Gastrocnemius medialis (tissue), 4 donors: ENCODE measurements around the gene IRX6. TPM values are rescaled to one million over a fixed set of nuclear protein-coding genes. Genes with fewer than 3 reads are reported as not detected.

Experiments
- ATAC-seq, 2 donors: fragments of 150-250 bp; one replicate each; pipeline ENCODE4 v1.9.1; 2016
- DNase-seq, 2 donors: peaks; one replicate each; pipeline ENCODE4 v3.0.0-alpha.2; 2019
- H3K27ac ChIP-seq, 4 donors: fragments of 200-600 bp; sonication (generic); 1 replicate in 1 of 4; 2 replicates in 3 of 4; pipeline ENCODE4 v1.5.1; 2016 to 2018; ENCODE audit warnings: mild to moderate bottlenecking in 2 of 4, moderate library complexity in 1 of 4
- H3K27me3 ChIP-seq, 3 donors: fragments of 200-600 bp; sonication (generic) in 2 of 3; 1 replicate in 1 of 3; 2 replicates in 2 of 3; pipeline versions ENCODE4 v1.5.1 to v1.6.0; 2016 to 2019; ENCODE audit warnings: mild to moderate bottlenecking in 1 of 3, moderate library complexity in 1 of 3
- H3K36me3 ChIP-seq, 2 donors: fragments of 200-600 bp; sonication (generic) in 1 of 2; one replicate each; pipeline ENCODE4 v1.5.1; 2017 to 2018
- H3K4me1 ChIP-seq, 2 donors: fragments of 200-600 bp; sonication (generic) in 1 of 2; one replicate each; pipeline ENCODE4 v1.5.1; 2016 to 2017; ENCODE audit warnings: mild to moderate bottlenecking in 2 of 2
- H3K4me3 ChIP-seq, 4 donors: fragments of 200-600 bp; sonication (generic) in 3 of 4; 1 replicate in 1 of 4; 2 replicates in 3 of 4; pipeline ENCODE4 v1.5.1; 2016 to 2019; ENCODE audit warnings: mild to moderate bottlenecking in 2 of 4
- H3K9me3 ChIP-seq, 3 donors: fragments of 200-600 bp; sonication (generic) in 2 of 3; 1 replicate in 1 of 3; 2 replicates in 2 of 3; pipeline ENCODE4 v1.5.1; 2016 to 2019
- CTCF ChIP-seq, 5 experiments: fragments of 450-650 bp in 3 of 5; fragments of 200-600 bp in 2 of 5; sonication (generic) in 2 of 5; IDR thresholded peaks in 4 of 5; conservative IDR thresholded peaks in 1 of 5; 1 replicate in 4 of 5; 2 replicates in 1 of 5; pipeline ENCODE4 v1.5.1; 2016 to 2019; ENCODE audit warnings: antibody characterized with exemption in 5 of 5, mild to moderate bottlenecking in 3 of 5, moderate library complexity in 3 of 5
- POLR2A ChIP-seq, 2 donors: fragments of 450-650 bp; IDR thresholded peaks; one replicate each; pipeline ENCODE4 v1.6.1; 2017; ENCODE audit warnings: antibody characterized with exemption in 2 of 2, mild to moderate bottlenecking in 2 of 2, moderate library complexity in 2 of 2
- in situ Hi-C, 4 donors: fragments of 200-750 bp; cut with MboI; loops; one replicate each; pipeline versions ENCODE4 v1.15.0 to v1.8.0; 2017; ENCODE audit warnings: low sequenced_read_pairs in 4 of 4
- intact Hi-C: fragments of 100-400 bp; cut with DNase I; formaldehyde crosslinking; loops from one replicate; pipeline ENCODE4 v1.15.1; 2023; ENCODE audit warnings: low total_unique reads
- total RNA-seq, 4 donors: library from RNA; depleted of rRNA; stranded (reverse); fragments of >200 nt; gene quantifications; one replicate each; pipeline versions ENCODE4 v1.1.0 to v1.2.3, GENCODE V29; 2016

The IRX6 gene
- total RNA-seq, 4 donors from 2014 or later: 0.39 to 3.8 (median 1.4) TPM

GRCh38 chr16:55277536-55277935 lies 46.5 kb upstream of the IRX6 start:
- Histone ChIP-seq H3K4me3 (no peak overlapping the region), H3K27me3 (no peaks in the 10 kb centered on the region), H3K27ac (no peak overlapping the region), H3K9me3 (no peaks in the 10 kb centered on the region), H3K36me3 (no peaks in the 10 kb centered on the region), H3K4me1 (peaks cover 0 to 1% of the 10 kb centered on the region in 2 donors)
- no peak for TF ChIP-seq POLR2A (IDR thresholded peaks at IDR 0.05)
- in situ Hi-C loops (no loop called here), intact Hi-C loops (no loop called here)
- no peak for ATAC-seq
- DNase-seq: no peak

GRCh38 chr16:55279598-55279997 lies 44.4 kb upstream of the IRX6 start:
- Histone ChIP-seq H3K27me3 (no peaks in the 10 kb centered on the region), H3K27ac (no peak overlapping the region), H3K4me3 (no peak overlapping the region), H3K4me1 (no peaks in the 10 kb centered on the region), H3K36me3 (no peaks in the 10 kb centered on the region), H3K9me3 (no peaks in the 10 kb centered on the region)
- intact Hi-C loops: no loop called here
- ATAC-seq (no peak), DNase-seq (no peak)
- TF ChIP-seq POLR2A (IDR thresholded peaks at IDR 0.05) (no peak), CTCF (IDR thresholded peaks at IDR 0.05 in 4 of 5, conservative IDR thresholded peaks at IDR 0.05 in 1 of 5) (no peak)
- in situ Hi-C loops: no loop called here

GRCh38 chr16:55280587-55280986 lies 43.4 kb upstream of the IRX6 start:
- Histone ChIP-seq H3K9me3 (no peaks in the 10 kb centered on the region), H3K4me1 (no peaks in the 10 kb centered on the region), H3K27me3 (no peaks in the 10 kb centered on the region), H3K36me3 (no peaks in the 10 kb centered on the region), H3K4me3 (no peak overlapping the region), H3K27ac (no peak overlapping the region)
- ATAC-seq (no peak), DNase-seq (no peak)
- in situ Hi-C loops: no loop called here
- TF ChIP-seq CTCF (IDR thresholded peaks at IDR 0.05 in 4 of 5, conservative IDR thresholded peaks at IDR 0.05 in 1 of 5): no peak
- TF ChIP-seq POLR2A (IDR thresholded peaks at IDR 0.05): no peak
- intact Hi-C loops: no loop called here

GRCh38 chr16:55282441-55282840 lies 41.6 kb upstream of the IRX6 start:
- in situ Hi-C loops (no loop called here), intact Hi-C loops (no loop called here)
- H3K4me1 ChIP-seq: no peaks in the 10 kb centered on the region
- ATAC-seq (no peak), DNase-seq (no peak)
- H3K36me3 ChIP-seq: no peaks in the 10 kb centered on the region
- no peaks in the 10 kb centered on the region for H3K27me3 ChIP-seq
- no peak overlapping the region for H3K4me3 ChIP-seq
- no peak overlapping the region for H3K27ac ChIP-seq
- H3K9me3 ChIP-seq: no peaks in the 10 kb centered on the region
- TF ChIP-seq POLR2A (IDR thresholded peaks at IDR 0.05) (no peak), CTCF (IDR thresholded peaks at IDR 0.05 in 4 of 5, conservative IDR thresholded peaks at IDR 0.05 in 1 of 5) (no peak)

GRCh38 chr16:55283812-55284717 lies 39.9 kb upstream of the IRX6 start:
- no peaks in the 10 kb centered on the region for H3K27me3 ChIP-seq

More at GRCh38 chr16:55283812-55284717, 39.9 kb upstream of the IRX6 start:
- no peaks in the 10 kb centered on the region for H3K4me1 ChIP-seq
- H3K36me3 ChIP-seq: no peaks in the 10 kb centered on the region
- no peaks in the 10 kb centered on the region for H3K9me3 ChIP-seq
- no peak for DNase-seq
- in situ Hi-C loops (no loop called here), intact Hi-C loops (no loop called here)
- ATAC-seq: no peak
- H3K4me3 ChIP-seq: no peak overlapping the region
- TF ChIP-seq CTCF (IDR thresholded peaks at IDR 0.05 in 4 of 5, conservative IDR thresholded peaks at IDR 0.05 in 1 of 5) (no peak), POLR2A (IDR thresholded peaks at IDR 0.05) (no peak)
- no peak overlapping the region for H3K27ac ChIP-seq
